Measurements from ENCODE around the gene ATP5MC2. TPM values are rescaled to one million over a fixed set of nuclear protein-coding genes. Genes with fewer than 3 reads are reported as not detected.

Gene ATP5MC2
- total and polyA plus RNA-seq, 9 of the 15 experiments (the other 6 are each of a cell fraction or from before 2014, with no cell fraction given) = 314 to 1,208 (median 468) TPM

GRCh38 chr12:53626702-53627169 lies 49.1 kb downstream of the ATP5MC2 start (continued):
- TF ChIP-seq MGA (IDR thresholded peaks at IDR 0.05) (0 out of 2 replicates have a peak, but pooled peaks have one; percentile 69), RBBP5 (IDR thresholded peaks at IDR 0.05; ENCODE audit: borderline replicate concordance, insufficient read depth, low read length, poor library complexity, severe bottlenecking) (peak; percentile 18), PTBP1 (IDR thresholded peaks at IDR 0.05; ENCODE audit: low read depth, low read length) (no peak), GTF2A2 (tag; IDR thresholded peaks at IDR 0.05) (no peak), PHF20 (IDR thresholded peaks at IDR 0.05; ENCODE audit: partially characterized antibody) (no peak), NFATC3 (IDR thresholded peaks at IDR 0.05) (no peak)
- TF ChIP-seq, protein P1, sequence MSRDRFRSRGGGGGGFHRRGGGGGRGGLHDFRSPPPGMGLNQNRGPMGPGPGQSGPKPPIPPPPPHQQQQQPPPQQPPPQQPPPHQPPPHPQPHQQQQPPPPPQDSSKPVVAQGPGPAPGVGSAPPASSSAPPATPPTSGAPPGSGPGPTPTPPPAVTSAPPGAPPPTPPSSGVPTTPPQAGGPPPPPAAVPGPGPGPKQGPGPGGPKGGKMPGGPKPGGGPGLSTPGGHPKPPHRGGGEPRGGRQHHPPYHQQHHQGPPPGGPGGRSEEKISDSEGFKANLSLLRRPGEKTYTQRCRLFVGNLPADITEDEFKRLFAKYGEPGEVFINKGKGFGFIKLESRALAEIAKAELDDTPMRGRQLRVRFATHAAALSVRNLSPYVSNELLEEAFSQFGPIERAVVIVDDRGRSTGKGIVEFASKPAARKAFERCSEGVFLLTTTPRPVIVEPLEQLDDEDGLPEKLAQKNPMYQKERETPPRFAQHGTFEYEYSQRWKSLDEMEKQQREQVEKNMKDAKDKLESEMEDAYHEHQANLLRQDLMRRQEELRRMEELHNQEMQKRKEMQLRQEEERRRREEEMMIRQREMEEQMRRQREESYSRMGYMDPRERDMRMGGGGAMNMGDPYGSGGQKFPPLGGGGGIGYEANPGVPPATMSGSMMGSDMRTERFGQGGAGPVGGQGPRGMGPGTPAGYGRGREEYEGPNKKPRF (IDR thresholded peaks at IDR 0.05; ENCODE audit: low read depth, low read length) = no peak

All from K562 (cell line).